ENCODE results near the gene ZFHX3.

The ZFHX3 gene

DNA sequence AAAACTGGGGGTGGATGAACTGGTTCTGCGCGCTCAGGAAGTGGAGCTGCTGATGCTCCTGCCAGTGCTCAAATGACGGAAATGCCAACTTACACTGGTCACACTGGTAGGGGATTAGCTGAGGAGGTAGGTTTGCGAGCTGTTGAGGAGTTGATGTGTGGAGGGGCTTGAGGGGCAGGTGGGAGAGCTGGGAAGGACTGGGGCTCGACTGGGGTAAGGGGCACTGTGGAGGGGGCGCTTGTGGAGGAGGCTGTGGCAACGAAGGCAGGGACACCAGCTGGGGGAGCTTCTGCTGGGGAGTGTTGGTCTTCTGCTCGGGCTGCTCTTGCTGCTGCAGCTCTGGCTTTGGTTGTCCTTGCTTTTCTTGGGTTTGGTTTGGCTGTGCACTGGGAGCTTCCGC is 252.9 kb downstream of the ZFHX3 start:
- H2AFZ ChIP-seq (ENCODE audit: low read depth): no peak overlapping the region
- no peaks in the 10 kb centered on the region for H3K79me2 ChIP-seq (ENCODE audit: insufficient read depth, low read depth)
- no peaks in the 10 kb centered on the region for H3K4me1 ChIP-seq (ENCODE audit: low read depth, poor library complexity, severe bottlenecking)
- TF ChIP-seq, protein P1, sequence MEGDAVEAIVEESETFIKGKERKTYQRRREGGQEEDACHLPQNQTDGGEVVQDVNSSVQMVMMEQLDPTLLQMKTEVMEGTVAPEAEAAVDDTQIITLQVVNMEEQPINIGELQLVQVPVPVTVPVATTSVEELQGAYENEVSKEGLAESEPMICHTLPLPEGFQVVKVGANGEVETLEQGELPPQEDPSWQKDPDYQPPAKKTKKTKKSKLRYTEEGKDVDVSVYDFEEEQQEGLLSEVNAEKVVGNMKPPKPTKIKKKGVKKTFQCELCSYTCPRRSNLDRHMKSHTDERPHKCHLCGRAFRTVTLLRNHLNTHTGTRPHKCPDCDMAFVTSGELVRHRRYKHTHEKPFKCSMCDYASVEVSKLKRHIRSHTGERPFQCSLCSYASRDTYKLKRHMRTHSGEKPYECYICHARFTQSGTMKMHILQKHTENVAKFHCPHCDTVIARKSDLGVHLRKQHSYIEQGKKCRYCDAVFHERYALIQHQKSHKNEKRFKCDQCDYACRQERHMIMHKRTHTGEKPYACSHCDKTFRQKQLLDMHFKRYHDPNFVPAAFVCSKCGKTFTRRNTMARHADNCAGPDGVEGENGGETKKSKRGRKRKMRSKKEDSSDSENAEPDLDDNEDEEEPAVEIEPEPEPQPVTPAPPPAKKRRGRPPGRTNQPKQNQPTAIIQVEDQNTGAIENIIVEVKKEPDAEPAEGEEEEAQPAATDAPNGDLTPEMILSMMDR (conservative IDR thresholded peaks at IDR 0.05; ENCODE audit: low read depth, low read length): no peak
- no peak overlapping the region for H3K27ac ChIP-seq
- no peak overlapping the region for H3K4me2 ChIP-seq
- H3K9ac ChIP-seq: no peak overlapping the region
- no peaks in the 10 kb centered on the region for H3K27me3 ChIP-seq (ENCODE audit: insufficient read depth, low read depth)
- H3K36me3 ChIP-seq (ENCODE audit: insufficient read depth): no peaks in the 10 kb centered on the region; the same call in 1 of the 2 replicates
- no peak overlapping the region for H3K4me3 ChIP-seq (IDR thresholded peaks at IDR 0.05; ENCODE audit: insufficient read depth, low read depth, low read length)
- no peaks in the 10 kb centered on the region for H4K20me1 ChIP-seq (ENCODE audit: insufficient read depth)

DNA sequence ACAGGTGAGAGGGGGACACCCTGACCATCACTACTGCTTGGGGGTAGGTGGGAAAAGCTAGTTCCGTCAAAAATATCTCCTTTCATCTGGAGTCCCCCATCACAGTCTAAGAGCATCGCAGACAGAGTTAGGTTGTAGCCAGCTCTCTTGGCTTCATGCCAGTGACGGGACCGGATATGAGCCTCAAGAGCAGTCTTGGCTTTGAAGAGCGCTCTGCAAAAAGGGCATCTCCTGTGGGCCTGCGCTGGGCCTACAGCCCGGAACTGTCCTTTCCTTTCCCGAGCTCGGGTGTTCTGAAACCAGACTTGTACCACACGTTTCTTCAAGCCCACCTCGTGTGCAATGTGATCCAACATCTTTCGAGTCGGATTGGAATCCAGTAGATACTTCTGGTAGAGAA is 253.6 kb downstream of the ZFHX3 start:
- no peak overlapping the region for H3K27ac ChIP-seq
- TF ChIP-seq, protein P1 (conservative IDR thresholded peaks at IDR 0.05; ENCODE audit: low read depth, low read length): no peak
- no peak overlapping the region for H3K9ac ChIP-seq
- H3K27me3 ChIP-seq (ENCODE audit: insufficient read depth, low read depth): no peaks in the 10 kb centered on the region
- H3K4me2 ChIP-seq: no peak overlapping the region
- H3K4me3 ChIP-seq (IDR thresholded peaks at IDR 0.05; ENCODE audit: insufficient read depth, low read depth, low read length): no peak overlapping the region
- no peak overlapping the region for H2AFZ ChIP-seq (ENCODE audit: low read depth)
- H3K4me1 ChIP-seq (ENCODE audit: low read depth, poor library complexity, severe bottlenecking): no peaks in the 10 kb centered on the region
- no peaks in the 10 kb centered on the region; the same call in 1 of the 2 replicates for H3K36me3 ChIP-seq (ENCODE audit: insufficient read depth)
- no peaks in the 10 kb centered on the region for H3K79me2 ChIP-seq (ENCODE audit: insufficient read depth, low read depth)
- no peaks in the 10 kb centered on the region for H4K20me1 ChIP-seq (ENCODE audit: insufficient read depth)

DNA sequence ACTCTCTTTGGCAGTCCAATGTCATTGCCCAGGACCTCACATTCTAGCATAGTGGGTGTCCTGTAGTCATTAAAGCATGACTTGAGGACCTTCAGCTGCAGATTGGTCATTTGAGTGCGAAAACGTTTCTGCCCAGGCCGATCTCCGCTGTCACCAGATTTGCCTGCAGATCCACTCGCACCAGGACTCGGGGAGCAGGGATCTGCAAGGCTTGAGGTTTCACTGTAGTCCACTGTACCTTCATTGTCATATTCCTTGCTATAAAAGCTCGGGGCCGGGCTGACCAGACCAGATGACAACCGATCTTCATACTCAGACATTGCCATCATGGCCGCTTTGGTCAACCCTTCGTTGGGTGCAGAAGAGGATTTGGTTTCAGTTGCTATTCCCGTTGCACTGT is 254.2 kb downstream of the ZFHX3 start:
- no peak overlapping the region for H3K27ac ChIP-seq
- no peaks in the 10 kb centered on the region for H3K79me2 ChIP-seq (ENCODE audit: insufficient read depth, low read depth)
- no peaks in the 10 kb centered on the region for H3K27me3 ChIP-seq (ENCODE audit: insufficient read depth, low read depth)
- H3K36me3 ChIP-seq (ENCODE audit: insufficient read depth): no peaks in the 10 kb centered on the region
- no peak overlapping the region for H3K9ac ChIP-seq
- no peak overlapping the region for H3K4me2 ChIP-seq
- no peaks in the 10 kb centered on the region for H3K4me1 ChIP-seq (ENCODE audit: low read depth, poor library complexity, severe bottlenecking)
- no peaks in the 10 kb centered on the region for H4K20me1 ChIP-seq (ENCODE audit: insufficient read depth)
- TF ChIP-seq, protein P1 (conservative IDR thresholded peaks at IDR 0.05; ENCODE audit: low read depth, low read length): no peak
- no peak overlapping the region for H3K4me3 ChIP-seq (IDR thresholded peaks at IDR 0.05; ENCODE audit: insufficient read depth, low read depth, low read length)
- no peak overlapping the region for H2AFZ ChIP-seq (ENCODE audit: low read depth)

DNA sequence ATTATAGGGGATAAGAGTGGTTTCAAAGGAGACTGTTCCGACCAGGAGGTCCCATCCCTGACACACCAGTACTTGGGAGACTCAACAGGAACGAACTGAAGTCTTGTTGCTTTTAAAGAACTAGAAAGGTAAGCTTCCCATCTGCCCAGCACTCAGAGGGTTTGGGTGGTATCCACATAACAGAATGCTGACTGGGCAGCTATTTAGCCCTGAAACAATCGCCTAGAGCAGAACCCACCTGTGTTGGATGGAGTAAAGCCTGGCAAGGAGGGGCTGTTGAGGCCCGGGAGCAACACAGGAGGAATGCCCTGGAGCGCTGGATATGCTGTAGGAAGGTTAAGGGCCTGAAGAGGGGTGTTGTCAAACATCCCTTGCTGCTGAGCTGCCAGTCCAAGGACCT is 254.9 kb downstream of the ZFHX3 start:
- H3K27me3 ChIP-seq (ENCODE audit: insufficient read depth, low read depth): no peaks in the 10 kb centered on the region
- TF ChIP-seq, protein P1 (conservative IDR thresholded peaks at IDR 0.05; ENCODE audit: low read depth, low read length): no peak
- no peak overlapping the region for H3K27ac ChIP-seq
- no peaks in the 10 kb centered on the region for H3K36me3 ChIP-seq (ENCODE audit: insufficient read depth)
- no peak overlapping the region for H3K4me2 ChIP-seq
- peaks cover 5% of the 10 kb centered on the region for H3K4me1 ChIP-seq (ENCODE audit: low read depth, poor library complexity, severe bottlenecking)
- H2AFZ ChIP-seq (ENCODE audit: low read depth): no peak overlapping the region
- no peak overlapping the region for H3K4me3 ChIP-seq (IDR thresholded peaks at IDR 0.05; ENCODE audit: insufficient read depth, low read depth, low read length)
- no peak overlapping the region for H3K9ac ChIP-seq
- no peaks in the 10 kb centered on the region for H3K79me2 ChIP-seq (ENCODE audit: insufficient read depth, low read depth)
- no peaks in the 10 kb centered on the region for H4K20me1 ChIP-seq (ENCODE audit: insufficient read depth)
